Measurements from ENCODE around the gene TPO. TPM values are rescaled to one million over a fixed set of nuclear protein-coding genes. Genes with fewer than 3 reads are reported as not detected.

Gene TPO
- total RNA-seq, 4 donors from 2014 or later: 7.2 to 32.6 (median 16.6) TPM

GRCh38 chr2:1501038-1501851 is 88.0 kb downstream of the TPO start:
- no peaks in the 10 kb centered on the region for H3K9me3 ChIP-seq
- no peaks in the 10 kb centered on the region for H3K4me1 ChIP-seq
- TF ChIP-seq EP300 (IDR thresholded peaks at IDR 0.05): no peak
- no peak for TF ChIP-seq POLR2A (IDR thresholded peaks at IDR 0.05)
- TF ChIP-seq, protein P1, sequence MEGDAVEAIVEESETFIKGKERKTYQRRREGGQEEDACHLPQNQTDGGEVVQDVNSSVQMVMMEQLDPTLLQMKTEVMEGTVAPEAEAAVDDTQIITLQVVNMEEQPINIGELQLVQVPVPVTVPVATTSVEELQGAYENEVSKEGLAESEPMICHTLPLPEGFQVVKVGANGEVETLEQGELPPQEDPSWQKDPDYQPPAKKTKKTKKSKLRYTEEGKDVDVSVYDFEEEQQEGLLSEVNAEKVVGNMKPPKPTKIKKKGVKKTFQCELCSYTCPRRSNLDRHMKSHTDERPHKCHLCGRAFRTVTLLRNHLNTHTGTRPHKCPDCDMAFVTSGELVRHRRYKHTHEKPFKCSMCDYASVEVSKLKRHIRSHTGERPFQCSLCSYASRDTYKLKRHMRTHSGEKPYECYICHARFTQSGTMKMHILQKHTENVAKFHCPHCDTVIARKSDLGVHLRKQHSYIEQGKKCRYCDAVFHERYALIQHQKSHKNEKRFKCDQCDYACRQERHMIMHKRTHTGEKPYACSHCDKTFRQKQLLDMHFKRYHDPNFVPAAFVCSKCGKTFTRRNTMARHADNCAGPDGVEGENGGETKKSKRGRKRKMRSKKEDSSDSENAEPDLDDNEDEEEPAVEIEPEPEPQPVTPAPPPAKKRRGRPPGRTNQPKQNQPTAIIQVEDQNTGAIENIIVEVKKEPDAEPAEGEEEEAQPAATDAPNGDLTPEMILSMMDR (IDR thresholded peaks at IDR 0.05): no peak
- DNase-seq (ENCODE audit: low spot score in 2 of 2): no peak
- H3K27me3 ChIP-seq: no peaks in the 10 kb centered on the region
- 77 to 85% methylated on average over 25 to 27 of the region's 27 CpGs for WGBS, 2 donors
- no peaks in the 10 kb centered on the region for H3K36me3 ChIP-seq
- H3K4me3 ChIP-seq: no peak overlapping the region
- H3K27ac ChIP-seq: no peak overlapping the region

DNA sequence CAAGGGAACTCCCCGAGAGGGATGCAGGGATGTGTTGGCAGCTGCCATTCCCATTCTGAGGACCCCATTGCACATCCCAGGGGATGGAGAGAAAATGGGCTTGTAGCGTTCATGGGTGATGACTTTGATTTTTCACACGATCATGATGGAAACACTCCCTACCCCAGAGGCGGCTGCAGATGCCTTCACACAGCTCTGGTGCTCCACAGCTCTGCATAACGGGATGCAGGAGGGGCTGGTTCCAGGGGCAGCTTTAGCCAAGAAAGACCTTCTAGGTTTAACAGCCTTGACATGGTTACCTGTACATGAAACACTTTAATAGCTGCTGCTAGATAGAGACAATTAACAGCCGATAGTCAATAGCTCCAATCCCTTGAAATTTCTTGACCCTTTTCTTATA is 88.7 kb downstream of the TPO start:
- no peaks in the 10 kb centered on the region for H3K4me1 ChIP-seq
- no peak overlapping the region for H3K27ac ChIP-seq
- no peak for DNase-seq (ENCODE audit: low spot score in 2 of 2)
- no peaks in the 10 kb centered on the region for H3K9me3 ChIP-seq
- H3K36me3 ChIP-seq: no peaks in the 10 kb centered on the region
- no peaks in the 10 kb centered on the region for H3K27me3 ChIP-seq
- WGBS, 2 donors: 85 to 93% methylated on average over 6 of the region's 6 CpGs
- H3K4me3 ChIP-seq: no peak overlapping the region
- TF ChIP-seq EP300 (IDR thresholded peaks at IDR 0.05) (no peak), POLR2A (IDR thresholded peaks at IDR 0.05) (no peak)
- TF ChIP-seq, protein P1 (IDR thresholded peaks at IDR 0.05): no peak

- WGBS, 2 donors: 81 to 88% methylated on average over 14 to 15 of the region's 15 CpGs
- TF ChIP-seq, protein P1 (IDR thresholded peaks at IDR 0.05): no peak
- TF ChIP-seq EP300 (IDR thresholded peaks at IDR 0.05) (no peak), POLR2A (IDR thresholded peaks at IDR 0.05) (no peak)
- no peaks in the 10 kb centered on the region for H3K4me1 ChIP-seq
- no peaks in the 10 kb centered on the region for H3K36me3 ChIP-seq
- no peak overlapping the region for H3K27ac ChIP-seq
- H3K9me3 ChIP-seq: no peaks in the 10 kb centered on the region
- no peaks in the 10 kb centered on the region for H3K27me3 ChIP-seq
- DNase-seq (ENCODE audit: low spot score in 2 of 2): no peak
- H3K4me3 ChIP-seq: no peak overlapping the region
Observed at GRCh38 chr2:1502891-1503304, 89.6 kb downstream of the TPO start.

DNA sequence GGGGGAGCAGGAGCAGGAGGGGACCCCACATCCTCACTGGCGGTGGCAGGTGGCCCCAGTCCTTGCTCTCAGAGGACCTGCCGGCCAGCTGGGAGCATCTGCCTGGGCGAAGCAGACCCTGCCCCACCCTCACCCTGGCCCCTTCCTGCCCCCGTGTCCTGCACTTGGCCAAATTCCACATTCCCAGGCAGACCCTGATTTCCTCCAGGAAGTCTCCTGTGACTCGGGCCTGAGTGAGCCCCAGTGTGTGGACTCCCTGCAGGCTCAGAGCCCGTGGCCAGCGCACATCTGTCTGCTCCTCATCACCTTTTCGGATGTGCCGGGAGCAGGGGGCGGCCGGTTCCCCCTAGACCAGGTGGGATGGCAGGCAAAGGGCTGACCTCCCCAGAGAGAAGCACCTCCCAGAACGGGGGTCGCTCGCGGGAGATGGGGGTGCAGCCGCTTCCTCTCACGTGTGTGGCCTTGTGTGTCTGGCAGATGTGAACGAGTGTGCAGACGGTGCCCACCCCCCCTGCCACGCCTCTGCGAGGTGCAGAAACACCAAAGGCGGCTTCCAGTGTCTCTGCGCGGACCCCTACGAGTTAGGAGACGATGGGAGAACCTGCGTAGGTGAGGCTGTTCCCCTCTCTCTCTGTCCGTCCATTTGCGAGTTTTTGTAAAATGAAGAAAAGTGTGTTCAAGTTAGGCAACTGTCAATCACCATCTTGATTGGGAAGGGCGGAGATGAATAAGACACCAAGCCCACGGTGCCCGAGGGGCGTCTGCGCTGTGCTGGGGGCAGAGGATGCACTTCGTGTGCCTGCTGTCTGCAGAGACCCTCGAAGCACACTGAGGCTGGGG is 90.4 kb downstream of the TPO start:
- Histone ChIP-seq H3K27ac (no peak overlapping the region), H3K4me1 (no peaks in the 10 kb centered on the region), H3K9me3 (no peaks in the 10 kb centered on the region), H3K4me3 (no peak overlapping the region), H3K36me3 (no peaks in the 10 kb centered on the region), H3K27me3 (no peaks in the 10 kb centered on the region)
- peak in 1 of 2 donors; percentile 5 for DNase-seq (ENCODE audit: low spot score in 2 of 2)
- TF ChIP-seq POLR2A (IDR thresholded peaks at IDR 0.05) (no peak), EP300 (IDR thresholded peaks at IDR 0.05) (no peak)
- TF ChIP-seq, protein P1 (IDR thresholded peaks at IDR 0.05): no peak
- whole genome bisulfite sequencing, 2 donors: 73 to 75% methylated on average over 29 to 36 of the region's 36 CpGs

- H3K4me3 ChIP-seq: no peak overlapping the region
- H3K9me3 ChIP-seq: no peaks in the 10 kb centered on the region
- no peak overlapping the region for H3K27ac ChIP-seq
- TF ChIP-seq EP300 (IDR thresholded peaks at IDR 0.05) (no peak), POLR2A (IDR thresholded peaks at IDR 0.05) (no peak)
- TF ChIP-seq, protein P1 (IDR thresholded peaks at IDR 0.05): no peak
- H3K4me1 ChIP-seq: no peaks in the 10 kb centered on the region
- no peaks in the 10 kb centered on the region for H3K27me3 ChIP-seq
- no peaks in the 10 kb centered on the region for H3K36me3 ChIP-seq
- no peak for DNase-seq (ENCODE audit: low spot score in 2 of 2)
- WGBS, 2 donors: 84 to 90% methylated on average over 10 of the region's 10 CpGs
Observed at GRCh38 chr2:1504311-1504750, 91.1 kb downstream of the TPO start.
